Keratinocyte (primary cell): ENCODE data around the gene ENGASE.

Source experiments
- EZH2 ChIP-seq: IDR thresholded peaks from one replicate; pipeline ENCODE4 v1.6.1; 2012; ENCODE audit warnings: inconsistent platforms, mild to moderate bottlenecking, low read length, moderate library complexity
- TF ChIP-seq, protein P1 (sequence below), 3 experiments: IDR thresholded peaks in 1 of 3; conservative IDR thresholded peaks in 1 of 3; optimal IDR thresholded peaks in 1 of 3; 2 replicates in 2 of 3; 3 replicates in 1 of 3; pipeline versions ENCODE3 to v1.5.1; 2011; ENCODE audit warnings: low read length in 3 of 3, mild to moderate bottlenecking in 3 of 3, moderate library complexity in 2 of 3, control low read depth in 1 of 3, inconsistent platforms in 1 of 3; ENCODE audit not compliant: insufficient read depth in 2 of 3; ENCODE audit errors: extremely low read depth in 1 of 3

DNA sequence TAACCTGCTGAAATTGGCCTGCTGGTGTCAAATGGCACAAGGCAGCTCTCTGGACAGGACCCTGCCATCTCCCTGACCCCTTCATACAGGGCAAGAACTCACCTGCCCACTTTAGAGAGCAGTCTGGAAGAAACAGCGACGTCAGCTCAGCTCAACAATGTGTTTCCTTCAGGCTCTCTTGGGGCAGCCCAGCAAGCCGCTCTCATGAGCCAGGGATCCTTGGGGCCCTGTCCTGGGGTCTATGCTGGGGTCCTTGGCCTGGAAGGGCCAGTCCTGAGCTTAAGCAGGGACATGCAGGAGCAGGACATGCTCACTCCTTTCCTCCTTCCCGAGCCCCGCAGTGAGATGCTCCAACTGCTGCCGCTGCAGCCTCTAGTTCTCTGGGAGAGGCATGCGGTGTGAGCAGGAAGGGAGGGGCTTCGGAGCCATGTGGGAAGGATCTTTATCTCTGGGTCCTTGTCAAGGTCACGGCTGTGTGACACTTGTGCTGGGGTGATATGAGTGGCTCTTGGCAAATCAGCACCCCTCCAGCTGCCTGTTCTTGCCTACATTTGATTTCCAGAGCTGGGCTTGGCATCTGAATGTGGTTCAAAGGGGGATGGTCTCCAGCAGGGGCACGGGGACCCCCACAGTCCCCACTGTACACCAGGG is 47.2 kb upstream of the ENGASE start:
- TF ChIP-seq, protein P1, sequence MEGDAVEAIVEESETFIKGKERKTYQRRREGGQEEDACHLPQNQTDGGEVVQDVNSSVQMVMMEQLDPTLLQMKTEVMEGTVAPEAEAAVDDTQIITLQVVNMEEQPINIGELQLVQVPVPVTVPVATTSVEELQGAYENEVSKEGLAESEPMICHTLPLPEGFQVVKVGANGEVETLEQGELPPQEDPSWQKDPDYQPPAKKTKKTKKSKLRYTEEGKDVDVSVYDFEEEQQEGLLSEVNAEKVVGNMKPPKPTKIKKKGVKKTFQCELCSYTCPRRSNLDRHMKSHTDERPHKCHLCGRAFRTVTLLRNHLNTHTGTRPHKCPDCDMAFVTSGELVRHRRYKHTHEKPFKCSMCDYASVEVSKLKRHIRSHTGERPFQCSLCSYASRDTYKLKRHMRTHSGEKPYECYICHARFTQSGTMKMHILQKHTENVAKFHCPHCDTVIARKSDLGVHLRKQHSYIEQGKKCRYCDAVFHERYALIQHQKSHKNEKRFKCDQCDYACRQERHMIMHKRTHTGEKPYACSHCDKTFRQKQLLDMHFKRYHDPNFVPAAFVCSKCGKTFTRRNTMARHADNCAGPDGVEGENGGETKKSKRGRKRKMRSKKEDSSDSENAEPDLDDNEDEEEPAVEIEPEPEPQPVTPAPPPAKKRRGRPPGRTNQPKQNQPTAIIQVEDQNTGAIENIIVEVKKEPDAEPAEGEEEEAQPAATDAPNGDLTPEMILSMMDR (optimal IDR thresholded peaks at IDR 0.05 in 1 of 3, IDR thresholded peaks at IDR 0.05 in 1 of 3, conservative IDR thresholded peaks at IDR 0.05 in 1 of 3; ENCODE audit: extremely low read depth in 1 of 3, insufficient read depth in 2 of 3, low read length in 3 of 3), result no peak
- no peak for TF ChIP-seq EZH2
